Activated CD4-positive, alpha-beta T cell treated with anti-CD3 and anti-CD28 coated beads, Interleukin-2, amount 10 ng/mL, durations not matched to agents 24 days and 14 days (primary cell): Measurements from ENCODE around the gene RRAGD. TPM values are rescaled to one million over a fixed set of nuclear protein-coding genes. Genes with fewer than 3 reads are reported as not detected.
"Not testable (repeated sequence)": the region's sequence is repeated elsewhere in the genome, so short reads cannot be mapped to it uniquely, and the experiment has no call there.

Experiments
- DNase-seq: peaks from one replicate; pipeline ENCODE4 v3.0.0; 2022
- H3K27ac Mint-ChIP-seq: one replicate; pipeline ENCODE4 v1.8.0; 2022; ENCODE audit warnings: mild to moderate bottlenecking, mixed read lengths
- H3K27me3 Mint-ChIP-seq: one replicate; pipeline ENCODE4 v1.8.0; 2022; ENCODE audit warnings: mixed read lengths
- H3K36me3 Mint-ChIP-seq: one replicate; pipeline ENCODE4 v1.8.0; 2022; ENCODE audit warnings: low read depth, mild to moderate bottlenecking, mixed read lengths
- H3K4me1 Mint-ChIP-seq: one replicate; pipeline ENCODE4 v1.8.0; 2021; ENCODE audit warnings: mixed read lengths
- H3K4me3 Mint-ChIP-seq: one replicate; pipeline ENCODE4 v1.8.0; 2022; ENCODE audit warnings: mild to moderate bottlenecking, moderate library complexity, mixed read lengths
- H3K9me3 Mint-ChIP-seq: one replicate; pipeline ENCODE4 v1.8.0; 2021; ENCODE audit warnings: mixed read lengths
- intact Hi-C: fragments of 100-400 bp; cut with micrococcal nuclease; formaldehyde crosslinking; loops from one replicate; pipeline ENCODE4 v1.15.1; 2023
- total RNA-seq: library from RNA; stranded (reverse); gene quantifications from 2 replicates; pipeline ENCODE4 v1.2.3, GENCODE V29; 2022

RRAGD gene
- total RNA-seq, 1 donor from 2014 or later, result 10.9 TPM

- Mint-ChIP-seq H3K4me3 (no peak overlapping the region), H3K9me3 (no peaks in the 10 kb centered on the region), H3K27ac (no peak overlapping the region), H3K4me1 (peaks cover 6% of the 10 kb centered on the region), H3K27me3 (peaks cover 8% of the 10 kb centered on the region), H3K36me3 (no peaks in the 10 kb centered on the region)
- intact Hi-C loops, result no loop called here
- DNase-seq, result no peak
Measured at GRCh38 chr6:89404512-89404911, 7.6 kb downstream of the RRAGD start.

- H3K4me1 Mint-ChIP-seq, result peaks cover 6% of the 10 kb centered on the region
- no peak overlapping the region for H3K27ac Mint-ChIP-seq
- no peak overlapping the region for H3K4me3 Mint-ChIP-seq
- H3K9me3 Mint-ChIP-seq, result no peaks in the 10 kb centered on the region
- H3K27me3 Mint-ChIP-seq, result peaks cover 2% of the 10 kb centered on the region
- intact Hi-C loops, result no loop called here
- H3K36me3 Mint-ChIP-seq, result no peaks in the 10 kb centered on the region
- DNase-seq, result no peak
Measured at GRCh38 chr6:89402776-89403175, 9.3 kb downstream of the RRAGD start.

GRCh38 chr6:89400912-89401399, 11.1 kb downstream of the RRAGD start:
- H3K36me3 Mint-ChIP-seq, result no peaks in the 10 kb centered on the region
- H3K4me1 Mint-ChIP-seq, result peaks cover 2% of the 10 kb centered on the region
- no peak for DNase-seq
- no peak overlapping the region for H3K4me3 Mint-ChIP-seq
- intact Hi-C loops, result no loop called here
- H3K27me3 Mint-ChIP-seq, result no peaks in the 10 kb centered on the region
- H3K9me3 Mint-ChIP-seq, result no peaks in the 10 kb centered on the region
- H3K27ac Mint-ChIP-seq, result no peak overlapping the region

GRCh38 chr6:89400050-89400449, 12.0 kb downstream of the RRAGD start:
- Mint-ChIP-seq H3K27me3 (no peaks in the 10 kb centered on the region), H3K4me3 (no peak overlapping the region), H3K9me3 (no peaks in the 10 kb centered on the region), H3K4me1 (peaks cover 2% of the 10 kb centered on the region), H3K36me3 (no peaks in the 10 kb centered on the region), H3K27ac (no peak overlapping the region)
- intact Hi-C loops, result no loop called here
- DNase-seq, result no peak

GRCh38 chr6:89398762-89399525, 13.1 kb downstream of the RRAGD start:
- Mint-ChIP-seq H3K9me3 (peaks cover 1% of the 10 kb centered on the region), H3K4me3 (no peak overlapping the region), H3K36me3 (no peaks in the 10 kb centered on the region), H3K27me3 (no peaks in the 10 kb centered on the region), H3K27ac (no peak overlapping the region), H3K4me1 (peaks cover 2% of the 10 kb centered on the region)
- intact Hi-C loops, result no loop called here
- no peak for DNase-seq

GRCh38 chr6:89397884-89398283, 14.2 kb downstream of the RRAGD start:
- intact Hi-C loops, H3K9me3 Mint-ChIP-seq, DNase-seq, H3K4me1 Mint-ChIP-seq, H3K27ac Mint-ChIP-seq, H3K36me3 Mint-ChIP-seq, H3K4me3 Mint-ChIP-seq, H3K27me3 Mint-ChIP-seq: not testable (repeated sequence)

GRCh38 chr6:89393659-89394058, 18.4 kb downstream of the RRAGD start:
- no peak for DNase-seq
- Mint-ChIP-seq H3K36me3 (peaks cover 2% of the 10 kb centered on the region), H3K4me1 (peaks cover 3% of the 10 kb centered on the region), H3K27ac (no peak overlapping the region), H3K27me3 (peaks cover 9% of the 10 kb centered on the region), H3K9me3 (peaks cover 7% of the 10 kb centered on the region), H3K4me3 (no peak overlapping the region)
- intact Hi-C loops, result no loop called here

GRCh38 chr6:89392823-89393222, 19.2 kb downstream of the RRAGD start:
- Mint-ChIP-seq H3K27me3 (peaks cover 9% of the 10 kb centered on the region), H3K27ac (no peak overlapping the region), H3K36me3 (peaks cover 2% of the 10 kb centered on the region), H3K9me3 (peaks cover 7% of the 10 kb centered on the region), H3K4me3 (no peak overlapping the region), H3K4me1 (peaks cover 3% of the 10 kb centered on the region)
- intact Hi-C loops, result no loop called here
- DNase-seq, result no peak

- no peak overlapping the region for H3K27ac Mint-ChIP-seq
- peaks cover 11% of the 10 kb centered on the region for H3K4me1 Mint-ChIP-seq
- H3K9me3 Mint-ChIP-seq, result peaks cover 5% of the 10 kb centered on the region
- peaks cover 9% of the 10 kb centered on the region for H3K27me3 Mint-ChIP-seq
- H3K36me3 Mint-ChIP-seq, result peaks cover 7% of the 10 kb centered on the region
- DNase-seq, result no peak
- intact Hi-C loops, result no loop called here
- no peak overlapping the region for H3K4me3 Mint-ChIP-seq
Measured at GRCh38 chr6:89388846-89389245, 23.2 kb downstream of the RRAGD start.

- H3K27me3 Mint-ChIP-seq, result peaks cover 4% of the 10 kb centered on the region
- intact Hi-C loops, result no loop called here
- H3K9me3 Mint-ChIP-seq, result no peaks in the 10 kb centered on the region
- H3K27ac Mint-ChIP-seq, result no peak overlapping the region
- peaks cover 5% of the 10 kb centered on the region for H3K36me3 Mint-ChIP-seq
- peaks cover 8% of the 10 kb centered on the region for H3K4me1 Mint-ChIP-seq
- no peak for DNase-seq
- no peak overlapping the region for H3K4me3 Mint-ChIP-seq
Measured at GRCh38 chr6:89387516-89388201, 24.4 kb downstream of the RRAGD start.

- H3K9me3 Mint-ChIP-seq, result no peaks in the 10 kb centered on the region
- no peak overlapping the region for H3K4me3 Mint-ChIP-seq
- DNase-seq, result no peak
- H3K4me1 Mint-ChIP-seq, result peaks cover 8% of the 10 kb centered on the region
- intact Hi-C loops, result no loop called here
- H3K27ac Mint-ChIP-seq, result no peak overlapping the region
- peaks cover 4% of the 10 kb centered on the region for H3K27me3 Mint-ChIP-seq
- peaks cover 5% of the 10 kb centered on the region for H3K36me3 Mint-ChIP-seq
Measured at GRCh38 chr6:89386917-89387491, 25.1 kb downstream of the RRAGD start.

- DNase-seq, result no peak
- peaks cover 4% of the 10 kb centered on the region for H3K27me3 Mint-ChIP-seq
- peaks cover 5% of the 10 kb centered on the region for H3K36me3 Mint-ChIP-seq
- no peaks in the 10 kb centered on the region for H3K9me3 Mint-ChIP-seq
- peaks cover 8% of the 10 kb centered on the region for H3K4me1 Mint-ChIP-seq
- H3K27ac Mint-ChIP-seq, result no peak overlapping the region
- H3K4me3 Mint-ChIP-seq, result no peak overlapping the region
- intact Hi-C loops, result no loop called here
Measured at GRCh38 chr6:89385846-89386245, 26.2 kb downstream of the RRAGD start.

- DNase-seq, result no peak
- intact Hi-C loops, result no loop called here
- H3K9me3 Mint-ChIP-seq, result no peaks in the 10 kb centered on the region
- peaks cover 5% of the 10 kb centered on the region for H3K36me3 Mint-ChIP-seq
- no peak overlapping the region for H3K27ac Mint-ChIP-seq
- peaks cover 9% of the 10 kb centered on the region for H3K4me1 Mint-ChIP-seq
- no peak overlapping the region for H3K4me3 Mint-ChIP-seq
- peaks cover 2% of the 10 kb centered on the region for H3K27me3 Mint-ChIP-seq
Measured at GRCh38 chr6:89385156-89385667, 26.9 kb downstream of the RRAGD start.

GRCh38 chr6:89381031-89381430, 31.0 kb downstream of the RRAGD start:
- intact Hi-C loops, result no loop called here
- H3K36me3 Mint-ChIP-seq, result peaks cover 1% of the 10 kb centered on the region
- no peaks in the 10 kb centered on the region for H3K27me3 Mint-ChIP-seq
- H3K4me3 Mint-ChIP-seq, result no peak overlapping the region
- H3K9me3 Mint-ChIP-seq, result no peaks in the 10 kb centered on the region
- H3K4me1 Mint-ChIP-seq, result peaks cover 14% of the 10 kb centered on the region
- no peak for DNase-seq
- H3K27ac Mint-ChIP-seq, result no peak overlapping the region
